Muscle of arm (tissue), 12 donors: ENCODE data around the gene TBC1D26. TPM values are rescaled to one million over a fixed set of nuclear protein-coding genes. Genes with fewer than 3 reads are reported as not detected.
"Not testable (repeated sequence)": the region's sequence is repeated elsewhere in the genome, so short reads cannot be mapped to it uniquely, and the experiment has no call there.

ENCODE experiments used
- DNase-seq: peaks from one replicate; pipeline ENCODE4 v3.0.0-alpha.2; 2013
- polyA plus RNA-seq, 12 donors: library from polyadenylated mRNA; unstranded; fragments of 120-200 nt; gene quantifications; one replicate each; pipeline ENCODE4 v1.2.1, GENCODE V29; 2013; ENCODE audit not compliant: insufficient read length in 12 of 12

Gene TBC1D26
- polyA plus RNA-seq, 12 donors: 0.22 to 1.0 (median 0.42) TPM; not detected in 3

GRCh38 chr17:15742921-15743320, 10.8 kb downstream of the TBC1D26 start:
- no peak for DNase-seq

- no peak for DNase-seq
Observed at GRCh38 chr17:15744074-15744676, 12.1 kb downstream of the TBC1D26 start.

- no peak for DNase-seq
Observed at GRCh38 chr17:15744885-15745284, 12.8 kb downstream of the TBC1D26 start.

- not testable (repeated sequence) for DNase-seq
Observed at GRCh38 chr17:15749403-15749802, 17.3 kb downstream of the TBC1D26 start.

- DNase-seq: not testable (repeated sequence)
Observed at GRCh38 chr17:15768865-15769533, 36.9 kb downstream of the TBC1D26 start.

- DNase-seq: peak; percentile 32
Observed at GRCh38 chr17:15770679-15771078, 38.6 kb downstream of the TBC1D26 start.

- no peak for DNase-seq
Observed at GRCh38 chr17:15776871-15777270, 44.8 kb downstream of the TBC1D26 start.

- DNase-seq: no peak
Observed at GRCh38 chr17:15777297-15777696, 45.2 kb downstream of the TBC1D26 start.

GRCh38 chr17:15777717-15778116, 45.6 kb downstream of the TBC1D26 start:
- DNase-seq: no peak

GRCh38 chr17:15779119-15779518, 47.0 kb downstream of the TBC1D26 start:
- DNase-seq: no peak

- DNase-seq: no peak
Observed at GRCh38 chr17:15780188-15780587, 48.1 kb downstream of the TBC1D26 start.

GRCh38 chr17:15782866-15783265, 50.8 kb downstream of the TBC1D26 start:
- DNase-seq: peak; percentile 71

GRCh38 chr17:15783461-15783860, 51.4 kb downstream of the TBC1D26 start:
- DNase-seq: no peak

GRCh38 chr17:15784351-15784750, 52.3 kb downstream of the TBC1D26 start:
- not testable (repeated sequence) for DNase-seq

- DNase-seq: not testable (repeated sequence)
Observed at GRCh38 chr17:15787363-15788075, 55.4 kb downstream of the TBC1D26 start.

GRCh38 chr17:15788365-15788764, 56.3 kb downstream of the TBC1D26 start:
- DNase-seq: not testable (repeated sequence)

Other genes with a start within 250 kb of the TBC1D26 start
- gene TVP23C, start 168.8 kb upstream of the TBC1D26 start, polyA plus RNA-seq: 10 to 100 TPM in 3 of 12 donors, 1 to 10 TPM in 7, not detected in 2; 5.0 to 15.6 (median 8.0) TPM
- gene FBXW10B, start 112.6 kb upstream of the TBC1D26 start, polyA plus RNA-seq: 1 to 10 TPM in 9 of 12 donors, under 1 TPM in 1, not detected in 2; 0.47 to 3.8 (median 1.7) TPM
- gene TRIM16, start 48.0 kb upstream of the TBC1D26 start, polyA plus RNA-seq: 10 to 100 TPM in 11 of 12 donors, not detected in 1; 16.2 to 54.6 (median 41.5) TPM
- gene ZNF286A, start 32.5 kb upstream of the TBC1D26 start, polyA plus RNA-seq: 10 to 100 TPM in 11 of 12 donors, not detected in 1; 13.5 to 36.5 (median 26.6) TPM
- gene ADORA2B, start 212.8 kb downstream of the TBC1D26 start, polyA plus RNA-seq: 1 to 10 TPM in 10 of 12 donors, not detected in 2; 1.9 to 8.4 (median 4.3) TPM